Prostate gland (tissue), 2 donors: ENCODE data around the gene INPP5A.

ENCODE experiments used
- POLR2A ChIP-seq: fragments of 450-650 bp; IDR thresholded peaks from one replicate; pipeline ENCODE4 v1.6.1; 2016; ENCODE audit warnings: antibody characterized with exemption, mild to moderate bottlenecking
- POLR2AphosphoS5 ChIP-seq: sonication (generic); formaldehyde crosslinking; IDR thresholded peaks from one replicate; pipeline ENCODE4 v1.6.1; 2017; ENCODE audit warnings: antibody characterized with exemption
- TF ChIP-seq, protein P1 (sequence below), 4 experiments: fragments of 200-600 bp in 2 of 4; fragments of 450-650 bp in 2 of 4; sonication (generic) in 2 of 4; IDR thresholded peaks; 1 replicate in 3 of 4; 2 replicates in 1 of 4; pipeline ENCODE4 v1.5.1; 2016 to 2019; ENCODE audit warnings: antibody characterized with exemption in 4 of 4, mild to moderate bottlenecking in 2 of 4, moderate library complexity in 2 of 4

DNA sequence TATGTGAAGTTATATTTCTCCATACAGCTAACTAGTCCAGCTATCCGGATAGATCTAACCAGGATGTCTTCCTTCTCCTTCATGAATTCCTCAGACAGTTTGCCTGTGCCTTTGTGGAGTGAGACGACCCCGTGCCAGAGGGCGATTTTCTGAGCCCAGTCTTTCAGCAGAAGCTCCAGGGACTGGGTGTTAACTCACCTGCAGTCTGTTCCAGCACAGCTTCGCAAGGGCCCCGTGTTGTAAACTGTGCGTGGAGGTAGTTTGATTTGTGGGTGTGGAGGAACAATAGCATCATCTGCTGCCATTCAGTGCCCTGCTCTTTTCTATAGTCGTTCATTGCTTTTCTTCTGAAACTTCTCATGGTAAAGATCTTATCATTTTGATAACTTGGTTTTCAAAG, 103.8 kb downstream of the INPP5A start:
- no peak for TF ChIP-seq POLR2AphosphoS5
- TF ChIP-seq POLR2A, result no peak
- TF ChIP-seq, protein P1, sequence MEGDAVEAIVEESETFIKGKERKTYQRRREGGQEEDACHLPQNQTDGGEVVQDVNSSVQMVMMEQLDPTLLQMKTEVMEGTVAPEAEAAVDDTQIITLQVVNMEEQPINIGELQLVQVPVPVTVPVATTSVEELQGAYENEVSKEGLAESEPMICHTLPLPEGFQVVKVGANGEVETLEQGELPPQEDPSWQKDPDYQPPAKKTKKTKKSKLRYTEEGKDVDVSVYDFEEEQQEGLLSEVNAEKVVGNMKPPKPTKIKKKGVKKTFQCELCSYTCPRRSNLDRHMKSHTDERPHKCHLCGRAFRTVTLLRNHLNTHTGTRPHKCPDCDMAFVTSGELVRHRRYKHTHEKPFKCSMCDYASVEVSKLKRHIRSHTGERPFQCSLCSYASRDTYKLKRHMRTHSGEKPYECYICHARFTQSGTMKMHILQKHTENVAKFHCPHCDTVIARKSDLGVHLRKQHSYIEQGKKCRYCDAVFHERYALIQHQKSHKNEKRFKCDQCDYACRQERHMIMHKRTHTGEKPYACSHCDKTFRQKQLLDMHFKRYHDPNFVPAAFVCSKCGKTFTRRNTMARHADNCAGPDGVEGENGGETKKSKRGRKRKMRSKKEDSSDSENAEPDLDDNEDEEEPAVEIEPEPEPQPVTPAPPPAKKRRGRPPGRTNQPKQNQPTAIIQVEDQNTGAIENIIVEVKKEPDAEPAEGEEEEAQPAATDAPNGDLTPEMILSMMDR (IDR thresholded peaks at IDR 0.05), result no peak
